K562 (cell line): ENCODE measurements around the gene COA5. TPM values are rescaled to one million over a fixed set of nuclear protein-coding genes. Genes with fewer than 3 reads are reported as not detected.

ENCODE experiments used
- ATAC-seq: fragments of 200-7000 bp; cut with Tn5 transposase; 3 replicates; pipeline ENCODE4 v1.9.1; 2020; ENCODE audit warnings: moderate library complexity
- BruUV-seq: library from RNA; stranded (reverse); fragments of 400-500 nt; replicated peaks from 2 replicates; lab custom pipeline; 2021; lab: Mats Ljungman, UMichigan
- CTCF ChIA-PET: fragments of 300-600 bp; formaldehyde crosslinking; extraction: SDS; loops from one replicate; lab custom pipeline; 2021; ENCODE audit warnings: low intra/inter-chr PET ratio; lab: Yijun Ruan, JAX
- POLR2A ChIA-PET: fragments of 300-600, 350-650 bp; sonication (Branson Sonifier 250); formaldehyde crosslinking; extraction: SDS; loops from one replicate; lab custom pipeline; 2021; ENCODE audit warnings: antibody characterized with exemption, inconsistent platforms; lab: Yijun Ruan, JAX
- DNase-seq, 4 experiments: peaks; one replicate each; pipeline versions ENCODE4 v3.0.0 to v3.0.0-alpha.2; 2011 to 2018; ENCODE audit warnings: low spot score in 3 of 4, mixed read lengths in 3 of 4; ENCODE audit errors: extremely low read depth in 1 of 4
- FAIRE-seq: peaks from 2 replicates; lab custom pipeline; 2011; peaks lifted over from hg19 to GRCh38; lab: Jason Lieb, UNC
- H2AFZ ChIP-seq: 2 replicates; pipeline ENCODE4 v1.6.0; 2011; ENCODE audit warnings: low read depth, low read length, control low read depth, inconsistent platforms
- H3K27ac ChIP-seq: fragments of 200-600 bp; 3 replicates; pipeline ENCODE4 v1.8.0; 2011; ENCODE audit warnings: low read depth, mild to moderate bottlenecking, control low read depth, inconsistent platforms, low read length, moderate library complexity, mixed read lengths; ENCODE audit errors: extremely low read depth
- H3K27me3 ChIP-seq, 2 experiments: fragments of 300-600 bp in 1 of 2; 2 replicates in 1 of 2; 3 replicates in 1 of 2; pipeline versions ENCODE4 v1.6.0 to v1.8.0; 2011; ENCODE audit warnings: inconsistent platforms in 2 of 2, low read length in 2 of 2, mild to moderate bottlenecking in 1 of 2, mixed read lengths in 1 of 2, moderate library complexity in 1 of 2; ENCODE audit not compliant: control insufficient read depth in 2 of 2, insufficient read depth in 2 of 2
- H3K36me3 ChIP-seq: fragments of 300-600 bp; 3 replicates; pipeline ENCODE4 v1.8.0; 2011; ENCODE audit warnings: mild to moderate bottlenecking, low read length, inconsistent platforms; ENCODE audit not compliant: control insufficient read depth, insufficient read depth
- H3K4me1 ChIP-seq, 2 experiments: fragments of 200-600 bp in 1 of 2; replicated peaks in 1 of 2; 2 replicates in 1 of 2; 3 replicates in 1 of 2; pipeline versions ENCODE4 v1.5.1 to v1.8.0; 2011; ENCODE audit warnings: inconsistent platforms in 2 of 2, low read length in 2 of 2, mild to moderate bottlenecking in 1 of 2, mixed read lengths in 1 of 2, moderate library complexity in 1 of 2; ENCODE audit not compliant: control insufficient read depth in 2 of 2, insufficient read depth in 2 of 2
- H3K4me2 ChIP-seq: 2 replicates; pipeline ENCODE4 v1.6.1; 2011; ENCODE audit warnings: low read length, control low read depth, inconsistent platforms, mixed read lengths; ENCODE audit not compliant: insufficient read depth
- H3K4me3 ChIP-seq: fragments of 200-600 bp; sonication (generic), shearing (Covaris generic); 2 replicates; pipeline ENCODE4 v1.5.1; 2016; ENCODE audit warnings: control low read depth, inconsistent platforms
- H3K79me2 ChIP-seq: fragments of 200-600 bp; 3 replicates; pipeline ENCODE4 v1.8.0; 2011; ENCODE audit warnings: low read length, inconsistent platforms; ENCODE audit not compliant: control insufficient read depth, insufficient read depth
- H3K9ac ChIP-seq, 2 experiments: 2 replicates each; pipeline versions ENCODE4 v1.6.0 to v1.6.1; 2011; ENCODE audit warnings: low read depth in 2 of 2, low read length in 2 of 2, control low read depth in 1 of 2, inconsistent platforms in 1 of 2, mild to moderate bottlenecking in 1 of 2, mixed read lengths in 1 of 2; ENCODE audit not compliant: insufficient read depth in 1 of 2
- H3K9me1 ChIP-seq: one replicate; pipeline ENCODE4 v1.6.0; 2011; ENCODE audit warnings: inconsistent platforms, mild to moderate bottlenecking, low read length, moderate library complexity; ENCODE audit not compliant: control insufficient read depth, insufficient read depth
- H3K9me3 ChIP-seq: replicated peaks from 2 replicates; pipeline ENCODE4 v1.5.1; 2011; ENCODE audit warnings: low read depth, low read length, inconsistent platforms; ENCODE audit not compliant: control insufficient read depth, insufficient read depth
- H4K20me1 ChIP-seq: replicated peaks from 2 replicates; pipeline ENCODE4 v1.6.1; 2011; ENCODE audit warnings: low read length, inconsistent platforms, mixed read lengths; ENCODE audit not compliant: control insufficient read depth, insufficient read depth
- CCAR2 ChIP-seq: fragments of 200-400 bp; formaldehyde crosslinking; IDR thresholded peaks from 2 replicates; pipeline ENCODE4 v1.6.1; 2017; ENCODE audit warnings: mild to moderate bottlenecking, low read depth, low read length
- CEBPB ChIP-seq: fragments of 450-650 bp; IDR thresholded peaks from 2 replicates; pipeline ENCODE4 v1.6.1; 2016; ENCODE audit warnings: missing genetic modification characterization, missing compliant biosample characterization
- CEBPG ChIP-seq, 3 experiments: fragments of 200-800 bp in 1 of 3; sonication (Bioruptor generic) in 1 of 3; sonication (generic) in 1 of 3; formaldehyde crosslinking in 1 of 3; IDR thresholded peaks in 2 of 3; conservative IDR thresholded peaks in 1 of 3; 2 replicates each; pipeline versions ENCODE4 v1.6.1 to v1.8.0; 2016 to 2022; ENCODE audit warnings: missing compliant biosample characterization in 2 of 3, missing genetic modification characterization in 2 of 3, mild to moderate bottlenecking in 1 of 3, missing genetic modification reagents in 1 of 3
- E2F4 ChIP-seq: sonication (generic); formaldehyde crosslinking; IDR thresholded peaks from 2 replicates; pipeline ENCODE4 v1.8.0; 2022; ENCODE audit warnings: mild to moderate bottlenecking, low read depth, missing genetic modification reagents
- FOXK1 ChIP-seq: sonication (generic); formaldehyde crosslinking; IDR thresholded peaks from 2 replicates; pipeline ENCODE4 v1.8.0; 2022; ENCODE audit warnings: missing genetic modification reagents, mild to moderate bottlenecking, borderline replicate concordance
- KDM1A ChIP-seq, 2 experiments: fragments of 450-650 bp; IDR thresholded peaks; 2 replicates each; pipeline ENCODE4 v1.6.1; 2016; ENCODE audit warnings: mild to moderate bottlenecking in 2 of 2
- MIER1 ChIP-seq: fragments of 450-650 bp; IDR thresholded peaks from 2 replicates; pipeline ENCODE4 v1.6.1; 2016; ENCODE audit warnings: antibody characterized with exemption, mild to moderate bottlenecking, low read depth
- MXD1 ChIP-seq: fragments of 250-450 bp; sonication (Bioruptor Pico); IDR thresholded peaks from 2 replicates; pipeline ENCODE4 v1.8.0; 2021; ENCODE audit warnings: borderline replicate concordance, mild to moderate bottlenecking, moderate library complexity; ENCODE audit not compliant: poor library complexity, severe bottlenecking
- NCOA2 ChIP-seq, 2 experiments: fragments of 450-650 bp; IDR thresholded peaks; 2 replicates each; pipeline ENCODE4 v1.6.1; 2018; ENCODE audit warnings: mild to moderate bottlenecking in 2 of 2, moderate library complexity in 1 of 2; ENCODE audit not compliant: partially characterized antibody in 2 of 2
- NR0B1 ChIP-seq: fragments of 450-650 bp; IDR thresholded peaks from one replicate; pipeline ENCODE4 v1.6.1; 2018; ENCODE audit warnings: mild to moderate bottlenecking, moderate library complexity; ENCODE audit not compliant: partially characterized antibody
- NR3C1 ChIP-seq: sonication (generic); formaldehyde crosslinking; IDR thresholded peaks from 2 replicates; pipeline ENCODE4 v1.8.1; 2022; ENCODE audit warnings: missing genetic modification reagents
- PHB2 ChIP-seq: fragments of 450-650 bp; IDR thresholded peaks from 2 replicates; pipeline ENCODE4 v1.6.1; 2017; ENCODE audit warnings: low read depth
- RBM17 ChIP-seq: fragments of 200-400 bp; formaldehyde crosslinking; IDR thresholded peaks from 2 replicates; pipeline ENCODE4 v1.6.1; 2017; ENCODE audit warnings: low read depth, mild to moderate bottlenecking, low read length, borderline replicate concordance
- SLC30A9 ChIP-seq: fragments of 250-450 bp; sonication (Bioruptor Pico); IDR thresholded peaks from 2 replicates; pipeline ENCODE4 v1.8.0; 2022; ENCODE audit warnings: mild to moderate bottlenecking, moderate library complexity
- SMAD3 ChIP-seq: fragments of 450-650 bp; formaldehyde crosslinking; conservative IDR thresholded peaks from 2 replicates; pipeline ENCODE4 v1.4.0; 2020; ENCODE audit warnings: mild to moderate bottlenecking
- ZNF347 ChIP-seq: fragments of 450-650 bp; formaldehyde crosslinking; IDR thresholded peaks from 2 replicates; pipeline ENCODE4 v1.4.0; 2020; ENCODE audit warnings: low read depth, mild to moderate bottlenecking, moderate library complexity
- ZNF507 ChIP-seq: conservative IDR thresholded peaks from 2 replicates; pipeline ENCODE4 v1.6.1; 2017; ENCODE audit warnings: missing genetic modification characterization, missing compliant biosample characterization
- WGBS: fragments of 100-300 bp; shearing (Covaris generic); methylation state at CpG from one replicate; pipeline ENCODE4 v1.1.6; 2016; ENCODE audit warnings: low coverage, mixed read lengths; ENCODE audit not compliant: insufficient coverage; ENCODE audit errors: missing lambda C conversion rate; 5-methylcytosine and 5-hydroxymethylcytosine counted together
- in situ Hi-C: fragments of 300-500 bp; cut with MboI; formaldehyde crosslinking; loops from 4 replicates; pipeline ENCODE4 v1.15.0; 2018; ENCODE audit warnings: inconsistent platforms, mixed read lengths
- intact Hi-C: fragments of 100-400 bp; cut with micrococcal nuclease; formaldehyde crosslinking; loops from 2 replicates; pipeline ENCODE4 v1.14.2; 2022
- polyA plus RNA-seq, 8 experiments: library from polyadenylated mRNA; depleted of rRNA in 4 of 8; stranded (reverse) in 5 of 8; unstranded in 3 of 8; fragments of >200 nt; fragmentation: Nextera tagmentation in 2 of 8; fragmentation: Illumina TruSeq in 1 of 8; extraction: Ambion mirVana in 2 of 8; extraction: Trizol in 1 of 8; gene quantifications; 2 replicates each; pipeline versions ENCODE4 v1.2.1 to v1.2.3, GENCODE V29; 2011 to 2014; ENCODE audit warnings: inconsistent platforms in 1 of 8, missing spikeins in 1 of 8
- total RNA-seq, 7 experiments: library from RNA; depleted of rRNA in 6 of 7; stranded (reverse); fragments of >200 nt in 6 of 7; fragmentation: Illumina TruSeq in 2 of 7; extraction: Trizol in 2 of 7; gene quantifications; 2 replicates each; pipeline versions ENCODE4 v1.2.1 to v1.2.3, GENCODE V29; 2011 to 2021; ENCODE audit warnings: low replicate concordance in 1 of 7
- TF ChIP-seq, protein P1 (sequence below): fragments of 250-450 bp; sonication (Bioruptor Pico); IDR thresholded peaks from 2 replicates; pipeline ENCODE4 v1.4.0; 2020; ENCODE audit warnings: mild to moderate bottlenecking

COA5 gene
- total and polyA plus RNA-seq, 9 of the 15 experiments (the other 6 are each of a cell fraction or from before 2014, with no cell fraction given): 17.9 to 77.6 (median 33.4) TPM

DNA sequence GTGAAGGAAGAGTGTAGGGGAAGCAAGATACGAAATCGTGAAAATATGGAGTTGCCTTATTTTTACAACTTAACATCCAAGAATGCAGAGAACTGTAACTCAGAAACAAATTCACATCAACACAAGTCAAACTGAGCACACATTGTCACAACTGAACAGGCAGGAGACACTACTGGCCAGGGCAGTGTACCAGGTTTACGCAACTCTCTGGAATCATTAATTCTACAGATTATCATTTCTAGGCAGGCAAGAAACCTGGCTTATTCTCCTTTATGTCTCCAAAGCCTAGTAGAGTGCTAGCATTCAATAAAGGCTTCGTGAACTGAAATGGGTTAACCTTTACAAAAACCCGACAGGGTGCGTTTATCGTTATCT, 584 bp downstream of the COA5 start:
- no peaks in the 10 kb centered on the region; the same call in 1 of the 2 replicates for H4K20me1 ChIP-seq
- peak overlapping the region; percentile 90 for H3K27ac ChIP-seq
- H3K4me3 ChIP-seq: peak overlapping the region; percentile 99
- peak overlapping the region; percentile 95 for H2AFZ ChIP-seq
- peaks cover 58% of the 10 kb centered on the region for H3K36me3 ChIP-seq
- intact Hi-C loops (no loop called here), in situ Hi-C loops (no loop called here)
- CTCF ChIA-PET: no interaction called here
- WGBS: 1% methylated on average over 7 of the region's 7 CpGs
- no peak for DNase-seq
- FAIRE-seq: no peak
- H3K27me3 ChIP-seq: no peaks in the 10 kb centered on the region
- peak overlapping the region; percentile 94 to 99 for H3K9ac ChIP-seq
- BruUV-seq: TSS peak; percentile 73
- H3K9me1 ChIP-seq: peaks cover 5% of the 10 kb centered on the region
- POLR2A ChIA-PET: interaction anchor here (0.7 to 1.3 kb wide), 4 partner anchors 9 to 223 kb away, joined by 3 to 5 read pairs (median 4); no protein-coding TSS in a partner anchor
- peak; percentile 28 for ATAC-seq
- no peaks in the 10 kb centered on the region for H3K9me3 ChIP-seq
- H3K79me2 ChIP-seq: peaks cover 64% of the 10 kb centered on the region
- peak overlapping the region; percentile 99 for H3K4me2 ChIP-seq
- peaks cover 17 to 28% of the 10 kb centered on the region in 2 experiments for H3K4me1 ChIP-seq
- peak; percentile 78 for TF ChIP-seq CEBPB (tag)
- TF ChIP-seq ZNF507 (tag): no peak
- TF ChIP-seq SLC30A9 (CRISPR knock-in tag): no peak
- TF ChIP-seq PHB2: no peak
- no peak for TF ChIP-seq NR3C1 (CRISPR knock-in tag)
- TF ChIP-seq ZNF347 (CRISPR knock-in tag): no peak
- no peak for TF ChIP-seq E2F4
- TF ChIP-seq MIER1: 0 out of 2 replicates have a peak, but pooled peaks have one; percentile 33
- TF ChIP-seq CCAR2: no peak
- no peak for TF ChIP-seq KDM1A (IDR thresholded peaks at IDR 0.05)
- TF ChIP-seq MXD1: no peak
- no peak for TF ChIP-seq FOXK1 (CRISPR knock-in tag)
- TF ChIP-seq, protein P1, sequence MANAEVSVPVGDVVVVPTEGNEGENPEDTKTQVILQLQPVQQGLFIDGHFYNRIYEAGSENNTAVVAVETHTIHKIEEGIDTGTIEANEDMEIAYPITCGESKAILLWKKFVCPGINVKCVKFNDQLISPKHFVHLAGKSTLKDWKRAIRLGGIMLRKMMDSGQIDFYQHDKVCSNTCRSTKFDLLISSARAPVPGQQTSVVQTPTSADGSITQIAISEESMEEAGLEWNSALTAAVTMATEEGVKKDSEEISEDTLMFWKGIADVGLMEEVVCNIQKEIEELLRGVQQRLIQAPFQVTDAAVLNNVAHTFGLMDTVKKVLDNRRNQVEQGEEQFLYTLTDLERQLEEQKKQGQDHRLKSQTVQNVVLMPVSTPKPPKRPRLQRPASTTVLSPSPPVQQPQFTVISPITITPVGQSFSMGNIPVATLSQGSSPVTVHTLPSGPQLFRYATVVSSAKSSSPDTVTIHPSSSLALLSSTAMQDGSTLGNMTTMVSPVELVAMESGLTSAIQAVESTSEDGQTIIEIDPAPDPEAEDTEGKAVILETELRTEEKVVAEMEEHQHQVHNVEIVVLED (CRISPR knock-in tag): no peak
- TF ChIP-seq CEBPG (CRISPR knock-in tag; IDR thresholded peaks at IDR 0.05): 0 out of 2 replicates have a peak, but pooled peaks have one; percentile 16
- peak in 1 of 2 experiments; percentile 77; a peak in 2 of 4 replicates for TF ChIP-seq CEBPG (tag; conservative IDR thresholded peaks at IDR 0.05 in 1 of 2, IDR thresholded peaks at IDR 0.05 in 1 of 2)
- TF ChIP-seq SMAD3 (CRISPR knock-in tag): no peak
- no peak for TF ChIP-seq NR0B1
- TF ChIP-seq RBM17: no peak
- TF ChIP-seq NCOA2 (IDR thresholded peaks at IDR 0.05; ENCODE audit: partially characterized antibody in 2 of 2): no peak
